Uterus (tissue), 4 donors: ENCODE data around the gene HIPK2. TPM values are rescaled to one million over a fixed set of nuclear protein-coding genes. Genes with fewer than 3 reads are reported as not detected.
A peak's percentile ranks its signal among the peaks of the same experiment; 100 is the strongest.

Source experiments
- DNase-seq, 2 donors: peaks; one replicate each; pipeline ENCODE4 v3.0.0-alpha.2; 2019 to 2020
- H3K27ac ChIP-seq, 2 donors: fragments of 200-600 bp; sonication (generic); 1 replicate in 1 of 2; 2 replicates in 1 of 2; pipeline ENCODE4 v1.5.1; 2016 to 2018
- H3K27me3 ChIP-seq, 2 donors: fragments of 200-600 bp; sonication (generic); one replicate each; pipeline ENCODE4 v1.5.1; 2018 to 2019; ENCODE audit warnings: control low read depth in 1 of 2
- H3K36me3 ChIP-seq, 2 donors: fragments of 200-600 bp; sonication (generic); one replicate each; pipeline ENCODE4 v1.5.1; 2019; ENCODE audit warnings: control low read depth in 1 of 2
- H3K4me1 ChIP-seq, 2 donors: fragments of 200-600 bp; sonication (generic); one replicate each; pipeline ENCODE4 v1.5.1; 2018 to 2019; ENCODE audit warnings: control low read depth in 1 of 2
- H3K4me3 ChIP-seq, 2 donors: fragments of 200-600 bp; sonication (generic); 1 replicate in 1 of 2; 2 replicates in 1 of 2; pipeline ENCODE4 v1.5.1; 2018 to 2019; ENCODE audit warnings: mild to moderate bottlenecking in 1 of 2
- H3K9me3 ChIP-seq, 2 donors: fragments of 200-600 bp; sonication (generic); one replicate each; pipeline ENCODE4 v1.5.1; 2019; ENCODE audit warnings: control low read depth in 1 of 2
- CTCF ChIP-seq, 4 experiments: fragments of 200-600 bp in 2 of 4; fragments of 450-650 bp in 2 of 4; sonication (generic) in 2 of 4; IDR thresholded peaks; one replicate each; pipeline ENCODE4 v1.5.1; 2016 to 2019; ENCODE audit warnings: antibody characterized with exemption in 4 of 4, mild to moderate bottlenecking in 2 of 4, moderate library complexity in 1 of 4
- POLR2A ChIP-seq, 2 donors: fragments of 450-650 bp; IDR thresholded peaks; one replicate each; pipeline ENCODE4 v1.6.1; 2016; ENCODE audit warnings: antibody characterized with exemption in 2 of 2, mild to moderate bottlenecking in 1 of 2, moderate library complexity in 1 of 2
- intact Hi-C: fragments of 100-400 bp; cut with DNase I; formaldehyde crosslinking; loops from one replicate; pipeline ENCODE4 v1.15.1; 2023; ENCODE audit warnings: low total_unique reads
- total RNA-seq, 4 donors: library from RNA; depleted of rRNA in 3 of 4; stranded (reverse); fragments of >200 nt in 3 of 4; gene quantifications; one replicate each; pipeline versions ENCODE4 v1.1.0 to v1.2.4, GENCODE V29; 2014 to 2023
- donor health status: DM: yes; HTN: yes; CAD: no.

Gene HIPK2
- total RNA-seq, 4 donors from 2014 or later: 9.4 to 65.8 (median 19.2) TPM

GRCh38 chr7:139525239-139525638, 252.6 kb downstream of the HIPK2 start:
- DNase-seq: no peak
- Histone ChIP-seq H3K36me3 (no peaks in the 10 kb centered on the region), H3K9me3 (no peaks in the 10 kb centered on the region), H3K4me3 (no peak overlapping the region), H3K4me1 (peaks cover 0 to 6% of the 10 kb centered on the region in 2 donors), H3K27ac (no peak overlapping the region), H3K27me3 (no peaks in the 10 kb centered on the region)
- intact Hi-C loops: no loop called here
- no peak for TF ChIP-seq CTCF (IDR thresholded peaks at IDR 0.05)
- TF ChIP-seq POLR2A (IDR thresholded peaks at IDR 0.05): no peak

- Histone ChIP-seq H3K4me3 (no peak overlapping the region), H3K9me3 (no peaks in the 10 kb centered on the region), H3K4me1 (peaks cover 0 to 6% of the 10 kb centered on the region in 2 donors), H3K27ac (no peak overlapping the region), H3K27me3 (no peaks in the 10 kb centered on the region), H3K36me3 (no peaks in the 10 kb centered on the region)
- intact Hi-C loops: no loop called here
- no peak for TF ChIP-seq POLR2A (IDR thresholded peaks at IDR 0.05)
- DNase-seq: no peak
These were observed 253.6 kb downstream of the HIPK2 start for GRCh38 chr7:139523968-139524815.

- Histone ChIP-seq H3K4me1 (peaks cover 0 to 6% of the 10 kb centered on the region in 2 donors), H3K27ac (no peak within 1 kb of the TSS), H3K36me3 (no peaks in the 10 kb centered on the region), H3K4me3 (peak within 1 kb of the TSS in 1 of 2 donors; percentile 23), H3K27me3 (no peaks in the 10 kb centered on the region), H3K9me3 (no peaks in the 10 kb centered on the region)
- intact Hi-C loops: no loop called here
- TF ChIP-seq CTCF (IDR thresholded peaks at IDR 0.05): no peak
- TF ChIP-seq POLR2A (IDR thresholded peaks at IDR 0.05): no peak
- no peak for DNase-seq
These were observed 254.4 kb downstream of the HIPK2 start, which contains the start of gene CLEC2L for GRCh38 chr7:139523199-139523941. Gene CLEC2L, plus strand, starts transcription at chr7:139523685. Its CDS starts 243 bp downstream, at chr7:139523928.

- H3K27ac ChIP-seq: no peak overlapping the region
- no peak overlapping the region for H3K4me3 ChIP-seq
- TF ChIP-seq POLR2A (IDR thresholded peaks at IDR 0.05): no peak
- TF ChIP-seq CTCF (IDR thresholded peaks at IDR 0.05): no peak
- H3K4me1 ChIP-seq: peaks cover 0 to 6% of the 10 kb centered on the region in 2 donors
- intact Hi-C loops: no loop called here
- H3K27me3 ChIP-seq: no peaks in the 10 kb centered on the region
- H3K36me3 ChIP-seq: no peaks in the 10 kb centered on the region
- H3K9me3 ChIP-seq: no peaks in the 10 kb centered on the region
- no peak for DNase-seq
These were observed 255.0 kb downstream of the HIPK2 start for GRCh38 chr7:139522830-139523198.

GRCh38 chr7:139521439-139521838, 256.4 kb downstream of the HIPK2 start:
- Histone ChIP-seq H3K4me1 (no peaks in the 10 kb centered on the region), H3K27me3 (no peaks in the 10 kb centered on the region), H3K4me3 (no peak overlapping the region), H3K9me3 (no peaks in the 10 kb centered on the region), H3K36me3 (no peaks in the 10 kb centered on the region), H3K27ac (no peak overlapping the region)
- no peak for DNase-seq
- intact Hi-C loops: no loop called here
- no peak for TF ChIP-seq POLR2A (IDR thresholded peaks at IDR 0.05)
- no peak for TF ChIP-seq CTCF (IDR thresholded peaks at IDR 0.05)
